LHCN-M2 (cell line): ENCODE data around the gene NOX5. TPM values are rescaled to one million over a fixed set of nuclear protein-coding genes. Genes with fewer than 3 reads are reported as not detected.
A peak's percentile ranks its signal among the peaks of the same experiment; 100 is the strongest.

Experiments used
- DNase-seq: peaks from one replicate; pipeline ENCODE4 v3.0.0-alpha.2; 2012; ENCODE audit warnings: low read depth
- total RNA-seq: library from RNA; depleted of rRNA; stranded (reverse); fragments of >200 nt; gene quantifications from 2 replicates; pipeline ENCODE4 v1.2.3, GENCODE V29; 2014

Gene NOX5
- total RNA-seq, 1 experiment from 2014 or later: 0.46 TPM

DNA sequence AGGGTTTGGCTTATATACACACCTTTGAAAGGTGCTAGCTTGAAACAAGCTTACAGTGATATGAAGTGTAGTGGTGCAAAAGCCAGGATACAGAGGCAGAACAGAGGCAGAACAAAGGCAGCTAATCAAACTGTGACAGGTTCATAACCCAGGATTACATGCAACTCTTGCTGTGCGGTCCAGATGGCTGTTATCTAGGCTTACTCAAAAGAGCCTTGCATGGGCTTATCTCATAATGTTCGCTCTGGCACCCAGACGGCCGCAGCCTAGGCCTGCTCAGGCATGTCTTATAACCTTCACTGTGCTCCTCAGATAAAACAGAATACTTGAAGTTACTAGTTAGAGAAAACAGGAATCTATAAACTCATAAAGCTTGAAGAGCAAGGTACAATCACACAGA, 22.8 kb upstream of the NOX5 start:
- no peak for DNase-seq

DNA sequence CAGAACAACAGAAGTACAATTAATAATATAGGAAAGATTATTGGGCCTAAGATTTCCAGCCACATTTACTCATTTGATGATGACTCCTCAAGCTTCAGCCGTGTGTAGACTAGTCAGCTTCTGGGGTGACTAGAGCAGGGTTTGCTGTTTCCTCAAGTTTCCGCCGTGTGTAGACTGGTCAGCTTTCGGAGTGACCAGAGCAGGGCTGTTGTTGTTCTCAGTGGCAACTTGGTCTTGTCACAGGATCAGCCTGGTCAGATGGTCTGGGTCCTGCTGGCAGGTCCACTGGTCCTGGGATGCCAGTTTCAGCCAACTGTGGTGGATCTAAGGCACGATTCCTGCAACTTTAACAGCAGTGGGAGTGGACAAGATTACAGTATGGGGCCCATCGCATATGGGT, 21.8 kb upstream of the NOX5 start:
- DNase-seq: no peak

DNA sequence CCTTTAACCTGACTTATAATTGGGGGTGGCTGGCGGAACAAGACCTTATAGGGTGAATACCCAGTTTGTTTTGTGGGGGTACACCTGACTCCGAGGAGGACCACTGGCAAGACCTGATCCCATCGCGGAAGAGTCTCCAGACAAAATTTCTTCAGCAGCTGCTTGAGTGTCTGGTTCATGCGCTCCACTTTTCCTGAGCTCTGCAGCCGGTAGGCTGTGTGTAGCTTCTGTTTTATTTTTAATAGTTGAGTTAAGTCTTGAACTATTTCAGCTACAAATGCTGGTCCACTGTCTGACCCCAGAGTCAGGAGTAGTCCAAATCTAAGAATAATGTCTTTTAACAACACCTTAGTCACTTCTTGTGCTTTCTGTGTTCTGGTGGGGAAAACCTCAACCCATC, 21.2 kb upstream of the NOX5 start:
- DNase-seq: no peak

DNA sequence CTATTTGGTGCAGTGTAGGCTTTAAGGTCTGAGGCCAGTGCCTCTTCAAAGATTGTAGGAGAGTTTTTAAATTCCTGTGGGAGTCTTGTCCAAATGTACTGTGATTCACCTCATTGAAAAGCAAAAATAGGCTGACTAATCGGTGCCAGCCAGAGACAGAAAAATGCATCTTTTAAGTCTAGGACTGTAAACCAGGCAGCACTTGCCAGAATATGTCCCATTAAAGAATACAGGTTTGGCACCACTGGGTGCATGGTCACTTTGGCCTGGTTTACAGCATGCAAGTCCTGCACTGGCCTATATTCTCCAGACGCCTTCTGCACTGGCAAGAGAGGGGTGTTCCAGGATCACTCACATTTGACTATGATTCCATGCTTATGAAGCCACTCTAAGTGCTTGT, 20.3 kb upstream of the NOX5 start:
- DNase-seq: peak; percentile 81

DNA sequence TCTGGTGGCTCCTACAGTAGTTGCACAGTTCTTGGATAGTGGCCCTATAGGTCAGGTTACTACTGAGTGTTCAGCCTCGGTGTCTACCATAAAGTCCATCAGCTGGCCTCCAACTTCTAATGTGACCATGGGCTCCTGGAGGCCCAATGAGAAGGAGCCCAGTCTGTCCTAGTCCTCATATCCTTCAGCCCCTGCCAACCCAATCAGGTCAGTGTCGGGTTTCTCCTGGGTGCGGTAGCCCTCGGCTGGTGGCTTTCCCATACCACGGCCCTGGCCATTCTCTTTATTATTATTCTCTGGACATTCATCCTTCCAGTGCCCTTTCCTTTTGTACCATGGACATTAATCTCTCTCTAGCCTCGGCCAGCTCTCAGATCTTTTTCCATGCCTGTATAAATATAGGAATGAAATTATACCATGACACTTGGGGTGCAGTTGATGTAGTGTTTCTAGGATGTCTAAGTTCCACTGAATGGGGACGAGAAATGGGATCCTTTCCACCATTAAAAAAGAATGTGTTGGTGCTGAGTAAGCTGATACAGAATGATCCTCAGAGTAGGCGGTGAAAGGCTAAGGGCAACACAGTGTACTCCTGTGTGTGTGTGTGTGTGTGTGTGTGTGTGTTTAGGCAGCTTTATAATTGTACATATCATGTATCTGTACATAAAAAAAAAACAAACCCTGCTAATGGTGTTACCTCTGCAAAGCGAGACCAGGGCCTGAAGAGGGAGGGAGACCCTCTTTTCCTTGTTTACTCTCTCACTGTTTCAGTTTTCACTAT, 19.3 kb upstream of the NOX5 start:
- DNase-seq: no peak

DNA sequence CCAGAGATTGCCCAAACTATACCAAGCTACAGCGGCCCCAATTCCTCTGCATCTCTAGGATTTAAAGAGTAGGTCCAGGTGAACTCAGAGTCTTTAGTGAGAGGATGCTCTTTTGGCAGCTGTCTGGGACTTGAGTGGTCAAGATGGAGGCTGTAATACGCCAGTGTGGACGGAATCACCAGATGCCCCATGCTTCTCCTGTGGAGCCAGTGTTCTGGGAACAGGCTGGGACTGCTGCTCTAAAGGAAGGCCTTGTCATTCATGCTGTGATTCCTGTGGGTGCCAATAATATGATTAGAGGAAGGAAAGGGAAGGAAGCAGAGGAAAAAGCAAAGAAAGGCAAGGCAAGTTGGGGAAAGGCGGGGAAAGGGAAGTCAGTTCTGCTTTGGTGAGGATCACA, 17.4 kb upstream of the NOX5 start:
- DNase-seq: no peak

DNA sequence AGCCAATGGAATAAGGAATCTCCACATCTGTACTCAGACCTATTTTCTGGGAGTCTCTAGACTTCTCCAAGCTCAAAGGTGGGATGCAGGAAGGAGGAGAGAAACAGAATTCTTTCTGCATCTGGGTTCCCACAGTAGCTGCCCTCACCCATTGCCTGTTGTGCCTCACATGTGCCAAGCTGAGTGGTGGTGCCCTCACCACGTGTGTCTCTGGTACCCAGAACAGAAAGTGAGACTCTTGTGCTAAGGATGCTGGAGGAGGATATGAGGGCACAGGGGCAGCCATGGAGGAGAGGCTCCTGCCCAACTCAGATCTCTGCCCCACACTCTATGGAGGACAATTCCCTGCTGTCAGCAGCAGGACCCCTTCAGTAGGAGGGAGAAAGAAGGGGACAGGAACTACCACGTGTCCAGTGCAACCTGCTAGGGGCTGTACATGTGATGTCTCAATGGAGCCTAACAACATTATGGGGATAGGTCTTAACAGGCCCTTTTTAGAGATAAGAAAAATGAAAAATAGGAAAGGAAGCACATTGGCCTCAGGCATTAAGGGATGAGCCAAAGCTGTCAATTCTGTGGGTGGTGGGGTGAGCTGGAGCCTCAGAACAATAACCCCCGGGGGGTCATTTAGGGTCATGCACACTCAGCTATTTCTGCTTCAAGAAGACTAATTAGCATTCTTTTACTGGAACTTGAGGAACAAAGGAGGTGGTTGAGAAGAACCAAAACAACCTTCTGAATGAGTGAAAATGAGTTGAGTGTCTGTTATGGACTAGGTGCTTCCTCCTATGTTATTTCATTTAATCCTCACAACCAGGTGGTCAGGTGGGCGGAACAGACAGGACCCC, 16.3 kb upstream of the NOX5 start:
- DNase-seq: no peak

DNA sequence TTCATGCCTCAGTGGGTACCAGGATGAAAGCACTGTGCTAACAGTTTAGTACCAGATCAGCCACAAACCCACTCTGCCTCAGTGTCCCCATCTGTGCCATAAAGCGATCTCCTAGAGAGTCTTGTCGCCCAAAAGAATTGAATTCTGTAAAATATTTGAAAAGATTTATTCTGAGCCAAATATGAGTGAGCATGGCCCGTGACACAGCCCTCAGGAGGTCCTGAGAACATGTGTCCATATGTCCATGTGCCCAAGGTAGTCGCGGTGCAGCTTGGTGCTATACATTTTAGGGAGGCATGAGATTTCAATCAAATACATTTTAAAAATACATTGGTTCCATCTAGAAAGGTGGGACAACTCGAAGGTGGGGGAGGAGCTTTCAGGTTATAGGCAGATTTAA, 15.4 kb upstream of the NOX5 start:
- DNase-seq: no peak

DNA sequence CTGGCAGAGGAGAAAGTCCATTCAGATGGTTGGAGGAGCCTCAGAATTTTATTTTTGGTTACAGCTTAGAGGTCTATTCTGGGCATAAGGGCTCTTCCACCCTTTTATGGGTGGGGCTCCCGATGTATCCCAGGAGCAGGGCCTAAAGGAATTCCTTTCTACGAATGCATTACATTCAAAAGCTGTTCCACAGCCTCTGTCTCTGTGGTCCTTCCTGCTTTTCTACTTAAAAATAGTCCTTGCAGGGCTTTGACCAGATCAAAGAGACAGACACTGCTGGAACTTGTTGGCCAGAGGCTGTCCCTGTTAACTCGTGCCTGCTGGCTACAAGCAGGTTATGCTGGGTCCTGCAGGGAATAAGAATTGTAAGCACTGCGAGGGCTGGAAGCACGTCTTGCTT, 14.4 kb upstream of the NOX5 start:
- DNase-seq: no peak

DNA sequence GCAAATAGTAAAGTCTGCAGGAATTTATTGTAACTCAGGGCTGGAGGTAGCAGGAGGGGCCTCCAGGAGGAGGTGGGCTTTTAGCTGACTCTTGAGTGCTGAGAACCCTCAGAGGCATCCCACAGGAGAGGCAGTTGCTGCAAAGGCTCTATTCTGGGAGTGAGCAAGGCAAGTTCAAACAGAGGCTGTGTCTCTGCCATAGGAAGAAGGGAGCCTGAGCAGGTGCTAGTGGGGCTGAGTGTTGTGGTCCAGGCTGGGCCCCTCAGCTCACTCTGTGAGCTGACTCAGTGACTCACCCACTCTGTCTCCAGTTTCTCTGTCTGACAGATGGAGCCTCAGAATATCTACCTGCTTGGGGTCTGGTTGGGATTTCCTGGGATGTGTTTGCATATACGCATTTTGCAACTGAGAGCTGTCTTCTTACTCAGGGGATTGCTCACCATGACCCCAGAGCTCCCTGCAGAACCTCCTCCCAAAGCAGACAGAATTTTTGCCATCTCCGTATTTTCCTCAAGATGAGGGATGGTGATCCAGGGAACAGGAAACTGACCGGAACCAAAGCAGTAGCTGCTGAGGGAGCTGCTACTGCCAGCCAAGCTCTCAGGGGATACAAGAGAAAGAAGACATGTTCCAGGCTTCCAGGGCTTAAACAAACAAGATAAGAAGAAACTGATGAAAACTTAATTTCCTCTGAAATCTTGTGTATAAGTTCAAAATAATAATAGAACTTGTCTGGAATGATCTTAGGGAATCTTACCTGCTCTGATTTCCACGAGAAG, 13.6 kb upstream of the NOX5 start:
- peak; percentile 19 for DNase-seq

DNA sequence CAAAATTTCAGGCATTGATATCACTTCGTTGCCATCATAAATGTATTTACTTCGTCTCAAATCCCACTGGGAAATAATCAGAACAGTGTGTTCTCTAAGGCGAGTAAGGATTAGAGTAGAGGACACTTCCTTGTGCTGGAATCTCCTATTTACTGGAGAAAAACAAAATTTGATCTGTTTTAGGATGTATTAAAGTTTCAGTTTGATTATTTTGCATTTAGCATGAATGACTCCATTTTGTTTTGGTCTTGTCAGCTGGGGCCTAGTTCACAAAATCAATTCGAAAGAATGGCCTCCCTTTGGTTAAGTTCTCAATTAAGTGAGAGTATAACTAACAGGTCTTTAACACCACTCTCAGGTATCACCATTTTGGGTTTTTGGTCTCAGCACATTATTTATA, 11.7 kb upstream of the NOX5 start:
- no peak for DNase-seq

DNA sequence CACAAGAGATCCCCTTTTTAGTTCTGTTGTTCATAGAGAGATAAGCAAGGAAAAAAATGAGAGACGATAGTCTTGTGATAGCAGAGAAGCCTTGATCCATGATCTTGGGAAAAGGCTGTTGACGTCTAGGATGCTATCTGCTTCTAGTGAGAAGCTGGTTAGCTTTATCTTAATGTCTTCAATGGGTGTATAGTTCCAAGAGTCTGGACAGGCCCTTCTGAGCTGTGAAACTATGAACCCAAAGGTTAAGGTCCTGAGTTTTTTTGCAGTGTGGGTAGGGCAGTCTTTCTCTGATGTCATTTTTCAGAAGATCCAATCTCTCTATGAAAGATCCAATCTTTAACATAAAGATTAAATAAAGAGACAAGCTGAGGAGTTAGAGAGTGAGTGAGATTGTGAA, 10.5 kb upstream of the NOX5 start:
- DNase-seq: no peak

DNA sequence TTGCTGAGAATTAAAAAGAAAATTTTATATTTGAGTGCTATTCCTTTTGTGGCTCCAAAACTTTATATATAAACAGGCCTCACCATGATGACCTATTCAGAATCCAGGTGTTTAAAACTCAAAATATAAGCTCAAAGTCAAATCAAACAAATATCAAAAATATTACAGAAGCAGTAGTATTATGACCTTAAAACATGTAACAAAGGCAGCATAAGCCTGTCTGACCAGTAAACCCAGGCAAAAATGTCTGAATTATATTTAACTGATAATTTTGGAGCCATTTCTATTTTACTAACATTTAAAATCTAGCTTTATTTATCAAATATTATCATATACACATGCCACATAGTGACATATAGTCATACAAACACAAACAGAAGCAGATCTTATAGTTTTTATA, 6.4 kb upstream of the NOX5 start:
- DNase-seq: no peak

DNA sequence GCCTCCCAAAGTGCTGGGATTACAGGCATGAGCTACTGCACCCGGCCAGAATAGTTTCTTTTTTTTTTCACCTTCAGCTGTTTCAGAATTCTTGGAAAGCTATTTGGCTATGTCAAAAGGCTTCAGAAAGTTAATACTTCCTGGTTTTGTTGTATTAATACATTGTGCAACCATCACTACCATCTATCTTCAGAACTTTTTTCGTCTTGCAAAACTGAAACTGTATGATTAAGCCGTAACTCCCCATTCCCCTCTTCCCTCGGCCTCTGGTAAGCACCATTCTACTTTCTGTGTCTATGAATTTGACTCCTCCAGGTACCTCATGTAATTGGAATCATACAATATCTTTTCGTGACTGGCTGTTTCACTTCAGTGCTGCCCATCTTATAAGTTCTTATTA, 5.2 kb upstream of the NOX5 start:
- no peak for DNase-seq

DNA sequence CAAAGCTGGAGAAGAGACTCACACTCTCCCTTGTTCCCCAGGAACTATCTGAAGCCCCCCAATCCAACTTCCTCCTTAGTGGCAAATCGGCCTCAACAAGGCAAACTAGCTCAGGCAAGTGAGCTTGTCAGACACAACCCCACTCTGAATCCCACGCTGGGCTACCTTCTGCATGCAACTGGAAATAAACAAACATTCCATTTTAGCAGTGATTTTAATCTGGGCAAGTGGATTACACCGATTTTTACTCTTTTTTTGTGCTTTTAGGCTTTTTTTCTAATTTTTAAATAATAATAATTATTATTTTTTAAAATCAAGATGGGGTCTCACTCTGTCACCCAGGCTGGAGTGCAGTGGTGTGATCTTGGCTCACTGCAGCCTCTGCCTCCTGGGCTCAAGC, 2.9 kb upstream of the NOX5 start:
- no peak for DNase-seq

DNA sequence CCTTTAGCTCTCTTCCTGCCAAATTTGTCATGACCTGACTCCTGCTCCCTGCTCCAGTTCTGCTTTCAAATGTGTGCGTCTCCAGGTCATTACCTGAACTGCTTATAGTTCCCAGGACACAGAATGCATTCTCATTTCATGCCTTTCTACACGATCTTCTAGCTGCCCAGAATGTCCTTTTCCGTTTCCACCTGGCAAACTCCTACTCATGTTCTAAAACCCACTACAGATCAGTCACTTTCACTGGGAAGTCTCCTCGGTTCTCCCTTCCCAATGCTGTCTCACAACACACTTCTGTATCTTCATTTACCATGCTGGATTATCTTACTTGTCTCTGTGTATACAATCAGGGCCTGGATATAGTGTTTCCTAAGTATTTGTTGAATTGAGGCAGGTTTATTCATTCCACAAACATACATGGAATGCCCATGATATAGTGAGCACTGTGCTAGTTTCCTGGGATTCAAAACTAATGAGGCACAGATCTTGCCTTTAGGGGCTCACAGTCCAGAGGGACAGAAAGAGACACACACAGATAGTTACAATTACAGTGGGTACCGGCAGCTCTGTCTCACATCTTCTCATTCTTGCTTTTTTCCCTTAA, 1.6 kb upstream of the NOX5 start:
- DNase-seq: no peak

DNA sequence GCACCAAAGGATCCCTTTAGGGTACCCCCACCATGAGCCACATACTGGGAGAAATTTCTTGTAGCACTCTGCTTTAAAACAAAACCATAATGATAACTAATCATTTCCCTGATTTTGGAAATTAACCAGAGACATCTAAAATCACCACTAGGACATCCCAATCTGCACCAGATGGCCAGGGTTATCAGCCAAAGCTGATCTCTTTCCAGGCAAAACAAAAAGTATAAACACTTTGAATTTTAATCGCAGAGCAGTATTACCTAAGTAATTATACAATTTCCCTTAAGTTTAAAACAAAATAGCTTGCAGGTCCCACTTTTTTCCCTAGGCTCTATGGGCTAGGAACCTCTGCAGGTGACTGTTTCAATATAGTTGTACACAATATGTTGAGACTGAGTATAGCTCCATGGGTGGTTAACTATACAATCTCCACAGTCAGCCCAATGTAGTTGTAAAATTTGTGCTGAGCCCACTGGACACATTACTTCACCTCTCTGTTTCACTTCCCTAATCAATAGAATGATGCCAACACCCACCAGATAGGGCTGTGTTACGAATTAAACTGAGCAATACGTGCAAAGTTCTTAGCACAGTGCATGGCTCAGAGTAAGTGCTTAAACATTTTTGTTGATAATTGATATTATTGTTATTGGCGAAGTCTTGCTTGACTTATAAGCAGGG, 629 bp upstream of the NOX5 start:
- no peak for DNase-seq

DNA sequence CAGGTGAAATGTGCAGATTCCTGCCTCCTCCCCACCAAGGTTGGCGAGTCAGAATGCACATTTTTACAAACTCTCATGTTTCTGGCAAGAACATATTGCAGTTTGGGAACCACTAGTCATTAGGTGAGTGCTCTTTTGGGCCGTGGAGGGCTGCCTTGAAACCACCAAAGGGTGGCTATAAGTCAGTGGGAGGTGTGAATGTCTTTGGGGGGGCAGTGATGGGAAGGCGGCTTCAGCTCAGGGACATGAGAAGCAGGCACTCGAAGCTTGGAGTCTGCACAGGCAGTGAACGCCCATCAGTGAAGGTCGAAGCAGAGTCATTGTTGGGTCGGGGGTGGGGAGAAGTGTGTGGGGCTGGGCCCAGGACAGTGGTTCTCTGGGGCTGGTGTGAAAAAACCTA, 1.1 kb downstream of the NOX5 start:
- DNase-seq: no peak

DNA sequence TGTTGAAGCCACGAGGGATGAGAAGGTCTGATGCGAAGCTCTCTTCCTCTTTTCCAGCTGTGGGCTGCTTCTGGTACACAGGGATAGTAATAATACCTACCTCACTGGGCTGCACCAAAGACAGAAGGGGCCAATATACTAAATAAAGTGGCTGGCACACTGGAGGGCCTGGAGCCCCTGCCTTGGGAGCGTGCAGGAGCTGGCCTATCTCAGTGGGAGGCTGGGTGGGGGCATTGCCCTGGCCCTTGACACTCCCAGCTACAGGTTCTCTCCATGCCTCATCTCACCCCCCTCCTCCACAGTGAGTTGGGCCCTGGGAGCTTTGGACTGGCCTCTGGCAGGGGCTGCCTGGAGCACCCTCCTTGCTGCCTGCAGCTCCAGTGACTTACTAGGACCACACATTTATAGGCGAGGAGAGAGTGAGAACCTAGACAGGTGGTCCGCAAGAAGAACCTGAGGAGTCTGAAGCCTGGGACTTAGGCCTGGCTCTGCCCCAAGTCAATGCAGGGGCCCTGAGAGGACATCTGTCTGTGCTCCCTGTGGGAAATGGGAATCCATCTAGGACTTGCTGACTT, 1.6 kb downstream of the NOX5 start:
- no peak for DNase-seq

DNA sequence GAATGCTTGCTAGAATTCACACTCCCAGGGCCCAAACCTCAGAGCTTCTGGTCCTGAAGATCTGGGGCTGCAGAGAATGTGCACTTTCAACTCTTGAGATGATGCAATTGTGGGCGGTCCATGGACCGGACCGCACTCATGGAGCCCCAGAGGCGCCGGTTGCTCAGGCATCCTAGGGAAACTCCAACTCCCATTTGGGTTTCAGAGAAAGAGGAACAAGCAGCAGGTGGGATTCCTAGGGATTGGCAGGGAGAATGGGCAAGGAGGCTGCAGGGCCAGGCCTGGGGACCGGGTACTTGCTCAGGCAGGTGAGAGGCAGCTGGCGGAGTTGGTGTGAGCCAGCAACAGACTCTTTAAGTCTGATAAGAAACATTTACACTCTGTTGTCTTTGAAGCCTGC, 3.5 kb downstream of the NOX5 start:
- DNase-seq: no peak

DNA sequence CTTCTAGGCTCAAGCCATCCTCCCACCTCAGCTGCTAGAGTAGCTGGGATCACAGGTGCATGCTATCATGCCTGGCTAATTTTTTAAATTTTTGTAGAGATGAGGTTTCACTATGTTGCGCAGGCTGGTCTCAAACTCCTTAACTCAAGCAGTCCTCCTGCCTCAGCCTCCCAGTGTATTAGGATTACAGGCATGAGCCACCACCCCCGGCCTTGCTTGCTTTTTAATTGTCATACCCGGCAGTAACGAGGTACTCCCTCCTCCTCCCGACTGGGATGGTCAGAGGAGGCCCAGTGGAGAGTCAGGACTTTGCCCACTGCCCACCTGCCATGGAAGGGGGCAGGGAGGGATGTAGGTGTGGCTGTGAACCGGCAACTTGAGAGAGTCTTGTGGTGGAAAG, 4.5 kb downstream of the NOX5 start:
- DNase-seq: no peak
